Measurements from ENCODE around the gene SLC6A5.

- TF ChIP-seq EP300 (IDR thresholded peaks at IDR 0.05) = no peak
- TF ChIP-seq POLR2A (IDR thresholded peaks at IDR 0.05) = no peak
Observed at GRCh38 chr11:20612416-20612815, 13.0 kb downstream of the SLC6A5 start.
